SH-SY5Y (cell line): ENCODE results near the gene GAK.

ENCODE experiments used
- GATA2 ChIP-seq: IDR thresholded peaks from 2 replicates; pipeline ENCODE4 v1.6.1; 2011; ENCODE audit warnings: mild to moderate bottlenecking, low read depth, low read length
- GATA3 ChIP-seq: IDR thresholded peaks from 2 replicates; pipeline ENCODE4 v1.6.1; 2011; ENCODE audit warnings: low read depth, mild to moderate bottlenecking, low read length, moderate library complexity

DNA sequence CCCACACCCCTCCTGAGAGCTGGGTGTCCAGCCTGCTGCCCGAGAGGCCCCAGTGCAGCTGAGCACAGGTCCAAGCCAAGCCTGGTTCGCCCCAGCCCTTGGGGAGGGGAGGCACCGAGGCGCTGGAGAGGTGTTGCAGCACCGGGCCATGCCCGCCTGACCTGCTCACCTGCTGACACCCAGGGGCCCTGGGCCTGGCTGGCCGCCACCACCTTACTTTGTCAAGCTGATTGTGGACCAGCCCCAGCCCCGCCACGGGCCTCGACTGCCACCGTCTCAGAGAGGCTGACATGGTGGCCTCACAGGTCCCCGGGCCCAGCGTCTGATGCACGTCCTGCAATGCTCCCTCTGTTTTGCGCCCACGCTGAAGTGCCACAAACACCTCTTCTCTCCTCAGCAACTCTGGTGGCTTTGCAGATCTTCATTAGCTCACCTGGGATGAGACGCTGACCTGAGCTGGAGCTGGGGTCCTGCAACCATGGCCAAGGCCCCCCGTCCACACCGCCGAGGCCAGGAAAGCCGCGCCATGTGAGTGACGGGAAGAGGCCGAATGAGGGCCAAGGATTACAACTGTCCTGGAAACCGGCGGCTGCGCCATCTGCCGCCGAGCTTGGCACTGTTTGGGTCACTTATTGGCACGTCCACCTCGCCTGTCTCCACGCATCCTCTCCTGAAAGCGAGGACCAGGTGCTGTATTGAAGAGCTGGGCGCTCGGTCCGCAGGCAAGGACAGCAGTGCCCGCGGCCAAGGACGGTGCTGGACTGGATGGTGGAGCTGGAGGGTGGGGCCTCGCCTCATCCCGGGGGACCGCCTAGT, 113.8 kb downstream of the GAK start:
- TF ChIP-seq GATA2 (no peak), GATA3 (no peak)
